GM21390 (cell line): ENCODE results near the gene BIN1.
"Not testable (repeated sequence)": the region's sequence is repeated elsewhere in the genome, so short reads cannot be mapped to it uniquely, and the experiment has no call there.

Source experiments
- ATAC-seq: cut with Tn5 transposase; IDR thresholded peaks from one replicate; pipeline ENCODE4 v1.9.1; 2021; ENCODE audit not compliant: unreplicated experiment

Gene BIN1

DNA sequence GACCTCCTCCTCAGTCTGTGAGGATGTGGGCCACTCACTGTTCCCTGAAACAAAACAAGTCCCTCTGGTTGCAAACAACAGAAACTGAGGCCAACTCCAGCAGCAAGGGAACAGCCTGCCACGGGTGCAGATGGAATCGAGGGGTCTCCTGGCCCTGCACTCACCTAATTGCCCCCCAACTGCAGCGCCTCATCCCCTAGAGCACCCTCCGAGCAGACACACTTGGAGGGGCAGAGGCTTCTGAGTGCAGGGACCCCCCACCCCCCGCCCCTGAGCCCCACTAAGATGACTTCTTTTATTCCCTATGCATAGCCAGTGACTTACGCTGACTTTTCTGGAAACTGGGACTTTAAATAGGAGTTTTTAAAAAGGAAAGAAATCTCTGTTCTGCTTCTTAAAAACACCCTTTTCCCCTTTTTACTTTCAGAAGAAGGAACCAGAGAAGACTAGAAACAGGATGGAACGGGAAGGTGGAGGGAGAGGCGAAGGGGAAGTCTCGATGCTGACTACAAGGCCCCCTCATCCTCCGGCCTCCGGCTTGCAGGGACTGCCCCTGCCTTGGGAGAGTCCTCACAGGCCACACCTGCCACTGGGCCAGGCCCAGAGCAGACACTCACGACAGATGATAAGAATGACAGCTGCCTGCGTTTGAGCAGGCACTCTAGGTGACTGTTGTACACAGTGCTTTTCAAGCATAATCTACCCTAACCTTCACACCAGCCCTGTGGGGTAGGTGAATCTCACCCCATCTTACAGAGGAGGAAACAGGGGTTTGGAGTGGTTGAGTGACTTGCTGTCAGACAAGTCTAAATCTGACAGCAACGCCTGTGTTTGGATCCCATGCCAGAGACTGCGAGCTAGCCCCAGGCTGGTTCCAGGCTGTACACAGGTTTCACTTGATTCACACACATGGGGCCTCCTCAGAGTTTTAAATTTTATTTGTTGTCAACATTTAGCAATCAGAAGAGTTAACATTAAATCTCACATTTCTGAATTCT, 28.2 kb upstream of the BIN1 start:
- no peak for ATAC-seq

DNA sequence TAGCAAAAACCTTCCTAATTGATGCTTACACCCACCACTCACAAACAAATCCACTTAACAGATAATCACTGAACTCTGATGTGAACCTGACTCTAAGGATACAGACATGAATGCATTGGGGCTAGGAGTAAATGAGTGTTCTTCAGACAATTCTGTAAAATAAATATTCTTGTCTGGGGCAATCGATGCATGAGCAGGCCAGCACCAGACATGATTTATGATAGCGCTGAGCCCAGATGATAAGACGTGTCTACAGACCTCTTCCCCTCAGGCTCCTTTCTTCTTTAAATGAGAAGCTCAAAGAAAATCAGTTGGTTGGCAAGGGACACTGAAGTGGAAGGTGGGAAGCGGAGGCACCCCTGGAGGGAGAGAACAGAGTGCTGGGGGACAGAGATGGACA, 27.3 kb upstream of the BIN1 start:
- ATAC-seq = no peak

DNA sequence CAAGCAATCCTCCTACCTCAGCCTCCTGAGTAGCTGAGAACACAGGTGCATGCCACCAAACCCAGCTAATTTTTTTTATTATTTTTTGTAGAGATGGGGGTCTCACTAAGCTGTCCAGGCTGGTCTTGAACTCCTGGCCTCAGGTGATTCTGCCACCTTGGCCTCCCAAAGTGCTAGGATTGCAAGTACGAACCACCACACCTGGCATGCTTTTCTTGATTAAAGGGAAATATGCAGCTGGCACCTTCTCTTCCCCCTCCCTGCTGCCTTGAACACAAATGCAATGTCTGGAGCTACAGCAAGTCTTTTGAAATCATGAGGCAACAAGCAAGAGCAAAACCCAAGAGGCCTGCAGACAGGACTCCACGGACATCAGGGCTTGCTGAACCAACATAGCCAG, 26.8 kb upstream of the BIN1 start:
- no peak for ATAC-seq

DNA sequence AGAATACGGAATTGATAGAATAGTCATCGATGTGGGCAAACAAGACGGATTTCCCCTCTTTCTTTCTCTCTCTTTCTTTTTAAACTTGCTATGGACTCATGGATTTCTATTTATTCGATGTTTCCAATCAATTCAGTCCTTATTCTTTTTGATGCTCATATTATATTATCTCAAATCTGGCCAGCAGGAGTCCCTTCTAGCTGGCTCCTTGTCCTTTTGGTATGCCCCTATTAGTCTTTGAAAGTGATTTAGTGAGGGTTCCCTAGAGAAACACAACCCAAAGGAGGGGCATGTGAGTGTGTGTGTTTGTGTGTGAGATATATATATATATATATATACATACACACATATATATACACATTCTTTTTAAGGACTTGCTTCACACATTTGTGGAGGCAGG, 23.5 kb upstream of the BIN1 start:
- ATAC-seq = no peak

DNA sequence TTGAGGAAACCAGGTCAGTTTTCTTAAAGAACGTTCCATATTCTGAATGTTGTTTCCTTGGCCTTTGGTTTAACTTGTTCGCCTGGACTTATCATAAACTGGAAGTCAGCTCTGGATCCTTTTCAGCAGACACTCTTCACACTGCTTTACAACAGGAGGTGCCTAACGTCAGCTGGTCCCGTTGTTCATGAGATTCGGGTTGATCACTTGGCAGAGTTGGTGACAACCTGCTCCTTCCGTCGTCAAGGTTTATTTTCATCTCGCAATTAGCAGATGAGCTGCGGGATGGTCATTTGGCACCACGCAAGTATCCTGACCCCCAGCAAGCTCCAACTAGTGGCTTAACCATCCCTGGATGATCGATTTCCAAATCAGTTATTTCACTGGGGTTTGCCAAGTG, 23.0 kb upstream of the BIN1 start:
- ATAC-seq = no peak

DNA sequence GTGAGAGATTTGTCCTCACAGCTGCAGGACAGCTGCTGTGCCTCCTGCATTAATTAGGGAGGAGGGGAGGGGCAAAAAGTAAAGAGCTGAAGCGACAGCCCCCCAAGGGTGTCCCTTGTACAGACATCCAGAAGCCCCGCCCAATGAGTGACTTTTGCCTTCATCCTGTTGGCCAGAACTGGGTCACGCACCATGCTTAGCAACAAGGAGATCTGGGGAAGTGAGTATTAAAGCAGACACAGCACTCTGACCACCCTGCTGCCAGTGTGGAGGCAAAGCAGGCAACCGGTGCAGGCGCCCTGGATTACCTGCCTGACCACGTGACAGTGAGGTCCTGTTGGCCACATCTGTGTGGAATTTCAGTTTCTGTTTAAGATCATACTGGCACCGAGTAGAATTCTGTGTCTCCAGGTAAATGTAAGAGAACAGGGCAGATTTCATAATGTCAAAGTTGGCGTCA, 21.5 kb upstream of the BIN1 start:
- ATAC-seq = peak; percentile 97

DNA sequence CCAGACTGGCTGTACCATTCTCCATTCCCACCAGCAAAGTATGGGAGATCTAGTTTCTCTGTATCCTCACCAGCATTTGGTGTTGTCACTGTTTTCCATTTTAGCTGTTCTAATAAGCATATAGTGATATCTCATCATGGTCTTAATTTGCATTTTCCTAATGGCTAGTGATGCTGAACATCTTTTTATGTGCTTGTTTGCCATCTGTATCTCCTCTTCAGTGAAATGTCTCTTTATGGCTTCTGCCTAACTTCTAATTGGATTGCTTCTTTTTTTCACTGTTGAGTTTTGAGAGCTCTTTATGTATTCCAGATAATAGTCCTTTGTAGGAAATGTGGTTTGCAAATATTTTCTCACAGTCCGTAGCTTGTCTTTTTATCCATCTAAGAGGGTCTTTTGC, 18.9 kb upstream of the BIN1 start:
- ATAC-seq = no peak

DNA sequence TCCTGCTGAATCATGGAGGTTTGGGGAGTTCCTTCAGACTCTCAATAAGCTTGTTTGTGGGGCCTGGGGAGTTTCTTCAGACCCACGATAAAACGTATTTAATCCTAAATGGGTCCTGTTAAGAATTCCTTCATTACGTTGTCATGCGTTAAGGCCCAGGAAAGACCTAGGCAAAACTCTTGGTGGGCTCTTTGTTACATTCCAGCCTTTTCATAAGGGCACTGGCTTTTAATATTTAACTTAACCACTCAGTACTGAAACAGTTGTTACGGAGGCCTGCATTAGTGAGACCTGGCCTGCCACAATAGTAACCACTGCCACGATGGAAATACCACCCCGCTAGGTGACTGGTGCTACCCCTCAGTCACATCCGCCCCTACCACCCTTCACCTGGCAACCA, 17.5 kb upstream of the BIN1 start:
- no peak for ATAC-seq

DNA sequence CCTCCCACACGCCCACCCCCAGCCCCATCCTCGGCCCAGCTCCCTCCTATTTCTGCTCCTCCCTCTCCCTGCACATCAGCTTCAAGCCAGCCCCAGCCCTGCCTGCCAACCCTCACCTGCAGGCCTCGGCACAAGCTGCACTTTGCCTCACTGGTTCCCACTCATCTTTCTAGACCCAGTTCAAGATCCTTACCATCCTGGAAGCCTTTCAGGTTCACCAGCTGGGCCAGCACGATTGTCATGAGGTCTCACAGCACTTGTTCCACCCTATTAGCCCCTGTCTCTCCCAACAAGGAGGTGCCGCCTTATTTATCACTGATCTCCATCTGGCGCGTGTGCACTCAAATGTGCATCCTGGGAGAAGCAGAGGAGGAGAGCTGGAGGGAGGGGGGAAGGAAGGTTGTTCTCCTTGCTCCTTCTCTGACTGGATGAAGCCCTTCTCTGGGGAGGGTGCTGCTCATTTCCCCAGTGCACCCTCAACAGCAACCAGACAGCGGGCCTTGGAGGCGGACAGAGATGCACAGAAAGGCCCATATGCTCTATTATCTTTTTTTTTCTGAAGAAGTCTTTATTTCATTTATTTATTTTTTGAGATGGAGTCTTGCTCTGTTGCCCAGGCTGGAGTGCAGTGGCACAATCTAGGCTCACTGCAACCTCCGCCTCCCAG, 15.5 kb upstream of the BIN1 start:
- ATAC-seq = no peak

DNA sequence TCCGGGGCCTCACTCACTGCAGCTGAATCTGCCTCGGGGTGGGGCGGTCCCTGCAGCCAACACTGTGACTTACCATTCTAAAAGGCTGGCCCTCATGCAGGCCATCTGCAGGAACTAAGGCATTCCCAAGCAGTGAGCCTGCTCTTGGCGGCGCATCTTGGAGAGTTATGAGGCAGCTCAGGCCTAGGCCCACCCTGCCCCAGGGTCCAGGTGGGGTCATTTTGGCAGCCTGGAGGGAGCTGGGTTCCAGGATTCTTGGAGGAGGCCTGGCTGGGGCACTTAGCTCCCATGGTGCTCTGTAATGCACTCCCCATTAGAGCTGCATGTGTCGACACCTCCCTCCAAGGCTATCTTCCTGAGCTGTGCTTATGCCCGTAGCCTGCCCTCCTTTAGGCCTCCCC, 14.8 kb upstream of the BIN1 start:
- no peak for ATAC-seq

DNA sequence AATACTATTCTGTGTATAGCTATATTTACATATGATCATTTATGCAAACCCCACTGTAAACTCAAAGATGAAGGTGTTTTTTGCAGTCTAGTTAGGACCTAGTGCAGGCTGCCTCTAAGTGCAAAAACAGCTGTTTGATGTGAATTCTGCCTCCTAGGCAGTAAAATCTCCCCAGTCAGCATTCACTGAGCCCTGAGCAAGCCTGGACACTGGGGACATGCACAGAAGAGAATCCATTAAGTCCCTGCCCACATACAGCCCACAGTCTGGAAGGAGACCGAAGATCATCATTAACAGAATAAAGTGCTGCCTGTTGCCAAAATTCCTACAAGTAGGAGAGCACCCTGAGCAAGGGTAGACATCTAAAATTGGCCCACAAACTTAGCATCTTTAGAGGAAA, 14.4 kb upstream of the BIN1 start:
- no peak for ATAC-seq

DNA sequence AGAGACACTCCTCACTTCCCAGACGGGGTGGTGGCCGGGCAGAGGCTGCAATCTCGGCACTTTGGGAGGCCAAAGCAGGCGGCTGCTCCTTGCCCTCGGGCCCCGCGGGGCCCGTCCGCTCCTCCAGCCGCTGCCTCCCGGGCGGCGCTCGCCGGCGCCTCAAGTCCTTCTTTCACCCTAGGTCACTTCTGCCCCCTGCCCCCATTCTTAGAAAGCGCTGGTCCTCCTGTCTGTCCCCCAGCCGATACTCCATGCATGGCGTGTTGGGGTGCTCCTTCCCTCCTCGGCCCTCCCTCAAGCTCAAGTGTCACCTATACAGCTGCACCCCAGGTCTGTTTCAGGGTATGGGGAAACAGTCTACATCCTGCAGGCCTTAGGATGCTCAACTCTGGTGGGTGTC, 13.5 kb upstream of the BIN1 start:
- not testable (repeated sequence) for ATAC-seq

DNA sequence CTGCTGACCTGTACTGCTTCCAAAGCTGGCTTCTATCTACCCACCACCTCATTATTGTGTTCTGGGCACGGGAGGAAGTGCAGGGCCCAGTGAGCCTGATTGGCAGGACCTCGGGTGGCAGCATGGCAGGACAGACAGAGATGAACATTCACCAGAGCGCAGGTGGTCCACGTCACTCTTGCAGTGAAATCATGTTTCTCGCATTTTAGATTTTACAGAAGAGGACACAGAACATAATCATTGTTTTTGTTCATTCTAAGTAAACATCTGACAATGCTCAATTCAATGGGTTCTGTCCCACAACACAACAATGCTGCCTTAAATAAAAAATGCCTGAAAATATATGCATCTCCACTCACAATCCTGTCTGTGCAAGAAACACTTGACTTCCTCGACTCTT, 11.5 kb upstream of the BIN1 start:
- ATAC-seq = no peak

DNA sequence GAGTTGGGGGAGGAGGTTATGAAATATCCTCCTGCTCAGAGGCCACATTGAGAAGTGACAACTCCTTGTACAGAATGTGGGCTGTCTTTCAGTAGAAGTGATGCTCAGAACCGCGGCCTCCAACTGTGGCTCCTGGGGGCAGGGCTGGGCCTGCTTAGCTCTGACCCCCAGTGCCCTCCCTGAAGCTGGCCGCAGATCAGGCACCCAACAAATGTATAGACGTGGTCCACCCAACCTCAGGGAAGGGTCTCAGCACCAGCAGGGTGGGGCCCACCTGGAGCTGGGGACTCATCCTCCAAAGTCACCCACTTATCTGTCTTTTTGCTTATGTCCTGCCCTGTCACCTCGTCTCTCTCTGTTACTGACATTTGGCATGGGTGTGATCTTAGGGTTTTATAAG, 11.1 kb upstream of the BIN1 start:
- ATAC-seq = no peak

DNA sequence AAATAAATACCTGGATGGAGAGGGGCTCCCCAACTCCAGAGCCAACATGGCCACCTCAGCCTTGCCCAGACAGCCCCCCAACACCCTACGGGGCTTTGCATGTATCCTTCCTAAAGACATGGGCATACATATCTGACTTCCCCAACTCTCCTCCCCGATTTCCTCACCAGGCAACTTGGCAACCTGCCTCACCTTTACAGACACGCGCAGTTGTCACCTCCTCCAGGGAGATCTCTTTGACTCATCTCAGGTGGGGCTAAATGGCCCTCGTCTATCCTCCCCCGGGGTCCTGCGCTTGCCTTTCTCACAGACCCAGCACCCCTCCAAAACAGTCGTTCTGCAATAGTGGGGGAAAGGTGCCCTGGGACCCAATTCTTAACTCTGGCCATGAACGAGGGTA, 10.6 kb upstream of the BIN1 start:
- no peak for ATAC-seq

DNA sequence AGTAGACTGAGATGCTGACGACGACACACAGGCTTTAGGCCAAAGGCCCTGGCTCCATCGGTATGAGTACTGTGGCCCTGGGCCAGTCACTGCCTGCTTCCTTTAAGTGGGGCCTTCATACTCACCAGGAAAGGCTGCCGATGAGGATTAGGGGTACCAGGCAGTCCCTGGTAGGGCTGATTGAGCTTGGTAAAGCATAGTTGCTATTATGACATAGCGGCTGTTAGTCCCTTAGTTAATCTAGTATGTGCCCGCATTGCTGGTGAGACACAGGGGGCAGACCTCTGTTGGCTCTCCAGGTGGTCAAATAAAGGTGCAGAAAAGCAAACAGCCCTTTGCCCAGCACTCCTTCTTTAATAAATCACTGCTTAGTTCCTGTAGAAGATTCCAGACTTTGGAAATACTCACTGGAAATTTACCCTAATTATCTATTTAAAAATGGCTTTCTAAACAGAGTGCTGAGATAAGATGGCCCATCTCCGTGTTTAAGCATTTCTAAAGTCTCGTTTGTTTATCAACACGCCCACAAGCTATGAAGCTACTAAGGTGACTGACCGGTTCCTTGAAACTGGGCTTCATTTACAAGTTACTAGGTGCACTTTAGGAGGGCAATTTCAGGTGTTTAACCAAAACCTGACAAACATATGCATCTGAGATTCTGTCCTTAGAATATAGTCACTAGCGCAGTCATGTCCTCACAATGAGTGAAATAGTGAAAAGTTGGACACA, 8.7 kb upstream of the BIN1 start:
- no peak for ATAC-seq

DNA sequence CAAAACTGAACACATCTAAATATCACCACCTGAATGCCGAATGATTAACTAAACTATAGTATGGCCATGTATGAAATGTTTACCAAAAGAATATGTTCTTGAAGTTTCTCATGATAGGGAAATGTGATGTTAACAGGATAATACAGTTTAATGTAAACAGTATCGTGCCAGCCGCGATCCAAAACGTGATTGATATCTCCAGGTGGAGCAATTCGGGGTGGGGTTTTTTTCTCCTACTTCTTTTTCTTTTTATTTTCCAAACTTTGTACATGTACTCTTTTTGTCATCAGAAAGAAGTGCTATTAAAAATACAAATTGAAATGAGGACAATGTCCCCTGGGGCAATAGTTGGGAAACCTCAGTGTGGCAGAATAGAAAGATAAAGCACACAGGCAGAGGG, 4.0 kb upstream of the BIN1 start:
- no peak for ATAC-seq

DNA sequence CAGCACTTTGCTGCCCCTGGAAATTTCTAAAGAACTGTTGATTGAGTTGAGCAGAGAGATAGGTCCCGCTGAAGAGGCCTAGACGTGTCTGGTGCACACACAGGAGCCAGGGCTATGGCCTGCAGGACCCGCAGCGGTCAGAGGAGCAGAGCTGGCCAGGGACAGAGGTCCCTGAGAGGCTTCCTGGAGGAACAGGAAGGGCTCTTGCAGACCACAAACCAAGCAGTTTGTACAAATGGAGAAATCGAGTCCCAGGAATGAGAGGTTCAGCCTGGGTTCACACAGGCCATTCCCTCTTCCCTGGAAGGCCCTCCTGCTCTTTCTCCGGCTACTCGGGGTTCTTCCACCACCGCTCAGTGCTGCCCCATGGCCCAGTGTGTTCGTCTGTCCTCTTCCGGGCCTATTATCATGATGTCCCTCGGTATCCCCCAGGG, 1.2 kb upstream of the BIN1 start:
- ATAC-seq = no peak

DNA sequence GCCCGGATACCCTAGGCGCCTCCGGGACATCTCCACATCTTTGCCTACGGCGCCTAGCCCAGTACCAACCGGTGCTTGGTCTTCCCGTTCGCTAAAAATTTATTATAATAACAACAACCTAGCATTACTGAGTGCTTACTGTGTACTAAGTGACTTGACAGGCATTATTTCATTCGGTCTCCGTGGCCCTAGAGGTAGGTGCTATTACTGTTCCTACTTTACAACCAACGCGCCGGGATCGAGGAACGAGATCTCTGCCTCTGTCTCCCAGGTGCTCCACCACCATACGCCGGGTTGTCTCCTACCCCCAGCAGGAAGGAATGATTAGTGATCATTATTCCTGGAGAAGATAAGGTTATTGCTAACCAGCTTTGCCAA, 657 bp upstream of the BIN1 start:
- ATAC-seq = peak; percentile 17

DNA sequence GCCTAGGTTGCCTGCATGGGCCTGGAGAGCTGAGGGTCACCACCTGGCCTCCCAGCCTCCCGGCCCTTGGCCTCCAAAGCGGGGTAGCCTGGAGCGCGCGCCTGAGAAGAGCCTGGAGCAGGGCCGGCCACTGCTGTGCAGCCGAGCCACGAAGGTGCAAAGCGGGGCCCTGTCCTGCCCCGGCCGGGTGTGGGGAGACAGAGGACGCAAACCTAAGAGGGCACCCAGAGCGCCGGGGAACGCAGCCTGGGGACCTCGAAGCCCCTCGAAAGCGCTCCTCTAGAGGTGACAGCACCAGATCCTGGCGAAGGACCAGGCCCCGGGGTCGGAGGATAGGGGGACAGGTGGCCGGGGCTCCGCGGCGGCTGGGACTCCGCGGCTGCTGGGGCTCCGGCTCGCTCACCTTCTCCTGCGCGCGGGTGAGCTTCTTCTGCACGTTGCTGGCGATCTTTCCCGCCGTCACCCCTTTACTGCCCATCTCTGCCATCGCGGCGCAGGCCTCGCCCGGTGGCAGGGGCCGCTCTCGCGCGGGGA, 430 bp downstream of the BIN1 start:
- ATAC-seq = peak; percentile 23

DNA sequence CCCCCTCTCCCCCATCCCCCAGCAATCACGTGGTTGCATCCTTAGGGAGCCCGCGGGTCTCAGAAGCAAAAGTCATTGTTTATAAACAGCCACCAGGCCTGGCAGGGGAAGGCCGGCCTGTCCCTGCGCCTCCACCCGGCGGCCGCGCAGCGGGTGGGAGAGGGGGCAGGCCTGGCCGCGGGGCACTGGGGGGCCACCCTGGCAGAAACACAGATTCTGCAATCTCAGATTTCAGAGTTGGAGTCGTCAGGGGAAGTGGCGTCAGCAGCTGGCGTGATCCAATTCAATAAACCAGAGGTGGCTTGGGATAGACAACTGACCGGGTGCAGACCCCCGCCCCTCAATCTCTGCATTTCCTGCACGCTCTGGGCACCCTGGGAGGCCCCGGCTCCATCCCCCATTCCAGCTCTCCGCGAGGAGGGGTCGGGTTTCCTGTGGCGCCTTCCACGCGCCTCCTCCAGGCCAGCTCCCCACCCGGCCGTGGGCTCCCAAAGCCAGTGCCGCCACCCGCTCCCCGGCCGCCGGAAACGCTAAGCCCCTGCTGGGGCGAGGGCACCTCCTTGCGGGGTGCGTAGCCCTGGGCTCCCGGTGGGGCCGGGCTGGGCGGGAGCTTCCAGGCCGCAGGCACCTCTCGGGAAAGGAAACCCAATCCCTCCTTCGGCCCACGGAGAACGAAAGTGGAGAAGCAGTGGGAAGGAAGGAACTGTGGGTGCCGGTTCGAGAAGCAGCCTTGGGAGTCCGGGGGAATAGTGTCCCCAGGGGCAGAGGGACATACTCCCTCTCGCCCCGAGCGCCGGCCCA, 1.1 kb downstream of the BIN1 start:
- ATAC-seq = no peak
